SK-N-SH (cell line): ENCODE measurements around the gene MRPS24. TPM values are rescaled to one million over a fixed set of nuclear protein-coding genes. Genes with fewer than 3 reads are reported as not detected.

Experiments used
- CTCF ChIA-PET: fragments of 300-600, 350-600 bp; formaldehyde crosslinking; extraction: SDS; loops from one replicate; lab custom pipeline; 2021; lab: Yijun Ruan, JAX
- POLR2A ChIA-PET: fragments of 350-600 bp; sonication (Branson Sonifier 250); formaldehyde crosslinking; extraction: SDS; loops from one replicate; lab custom pipeline; 2020; ENCODE audit warnings: antibody characterized with exemption, inconsistent platforms; lab: Yijun Ruan, JAX
- DNase-seq: peaks from one replicate; pipeline ENCODE4 v3.0.0; 2012
- H2AFZ ChIP-seq: fragments of 200-600 bp; sonication (generic); 2 replicates; pipeline ENCODE4 v1.8.1; 2016; ENCODE audit warnings: antibody characterized with exemption, mild to moderate bottlenecking, low read depth
- H3F3A ChIP-seq: fragments of 200-600 bp; sonication (generic); replicated peaks from 2 replicates; pipeline ENCODE3; 2016; ENCODE audit warnings: antibody characterized with exemption, mild to moderate bottlenecking; ENCODE audit not compliant: insufficient read depth
- H3K27ac ChIP-seq, 2 experiments: fragments of 200-500 bp in 1 of 2; fragments of 200-600 bp in 1 of 2; sonication (Bioruptor generic) in 1 of 2; sonication (generic), shearing (Covaris generic) in 1 of 2; 2 replicates each; pipeline versions ENCODE4 v1.5.1 to v1.6.1; 2014 to 2016; ENCODE audit warnings: low read depth in 2 of 2, inconsistent platforms in 1 of 2, low read length in 1 of 2, mild to moderate bottlenecking in 1 of 2, mixed read lengths in 1 of 2
- H3K27me3 ChIP-seq: fragments of 200-600 bp; sonication (generic), shearing (Covaris generic); 2 replicates; pipeline ENCODE4 v1.6.1; 2016; ENCODE audit warnings: mixed run types; ENCODE audit not compliant: insufficient read depth
- H3K36me3 ChIP-seq, 2 experiments: fragments of 200-500 bp in 1 of 2; fragments of 200-600 bp in 1 of 2; sonication (Bioruptor generic) in 1 of 2; sonication (generic) in 1 of 2; replicated peaks in 1 of 2; 2 replicates each; pipeline versions ENCODE3 to v1.5.1; 2014 to 2016; ENCODE audit warnings: low read length in 1 of 2, mild to moderate bottlenecking in 1 of 2; ENCODE audit not compliant: insufficient read depth in 2 of 2, control insufficient read depth in 1 of 2
- H3K4me1 ChIP-seq, 2 experiments: fragments of 200-500 bp in 1 of 2; fragments of 200-600 bp in 1 of 2; sonication (Bioruptor generic) in 1 of 2; sonication (generic), shearing (Covaris generic) in 1 of 2; 2 replicates each; pipeline versions ENCODE4 v1.5.1 to v1.6.1; 2014 to 2016; ENCODE audit warnings: low read depth in 1 of 2, low read length in 1 of 2, mixed run types in 1 of 2; ENCODE audit not compliant: insufficient read depth in 2 of 2, control insufficient read depth in 1 of 2
- H3K4me2 ChIP-seq: fragments of 200-600 bp; sonication (generic), shearing (Covaris generic); 2 replicates; pipeline ENCODE4 v1.6.1; 2017; ENCODE audit warnings: mixed run types
- H3K4me3 ChIP-seq, 2 experiments: fragments of 200-500 bp in 1 of 2; fragments of 200-600 bp in 1 of 2; sonication (Bioruptor generic) in 1 of 2; sonication (generic), shearing (Covaris generic) in 1 of 2; 2 replicates each; pipeline versions ENCODE4 v1.5.1 to v1.8.1; 2014 to 2016; ENCODE audit warnings: low read depth in 2 of 2, inconsistent platforms in 1 of 2, low read length in 1 of 2, mild to moderate bottlenecking in 1 of 2, mixed read lengths in 1 of 2, moderate library complexity in 1 of 2
- H3K79me2 ChIP-seq: fragments of 200-600 bp; sonication (generic); 2 replicates; pipeline ENCODE4 v1.8.1; 2017; ENCODE audit warnings: mild to moderate bottlenecking; ENCODE audit not compliant: insufficient read depth
- H3K9ac ChIP-seq: fragments of 200-600 bp; sonication (generic); 2 replicates; pipeline ENCODE4 v1.6.1; 2017; ENCODE audit warnings: mixed run types
- H3K9me2 ChIP-seq: fragments of 200-600 bp; sonication (generic); 2 replicates; pipeline ENCODE4 v1.6.1; 2017; ENCODE audit warnings: mixed run types
- H3K9me3 ChIP-seq: fragments of 200-600 bp; sonication (generic); 2 replicates; pipeline ENCODE4 v1.6.1; 2017; ENCODE audit warnings: mixed run types, mild to moderate bottlenecking, moderate library complexity
- H4K20me1 ChIP-seq: fragments of 200-600 bp; sonication (generic); 2 replicates; pipeline ENCODE4 v1.6.1; 2017; ENCODE audit warnings: mild to moderate bottlenecking, mixed run types; ENCODE audit not compliant: insufficient read depth
- EP300 ChIP-seq, 2 experiments: IDR thresholded peaks; 2 replicates each; pipeline versions ENCODE4 v1.4.0 to v1.6.1; 2012; ENCODE audit warnings: borderline replicate concordance in 1 of 2, low read depth in 1 of 2, low read length in 1 of 2
- EZH2phosphoT487 ChIP-seq: fragments of 200-600 bp; sonication (generic); IDR thresholded peaks from 2 replicates; pipeline ENCODE4 v1.6.1; 2017; ENCODE audit warnings: low read depth, mixed run types, mild to moderate bottlenecking, antibody characterized with exemption, moderate library complexity, borderline replicate concordance
- FOXM1 ChIP-seq: IDR thresholded peaks from 2 replicates; pipeline ENCODE4 v1.4.0; 2012; ENCODE audit warnings: low read depth, mild to moderate bottlenecking
- NFIC ChIP-seq: IDR thresholded peaks from 2 replicates; pipeline ENCODE4 v1.4.0; 2012; ENCODE audit warnings: borderline replicate concordance
- NRF1 ChIP-seq: IDR thresholded peaks from 2 replicates; pipeline ENCODE4 v1.6.1; 2012; ENCODE audit warnings: low read depth, mild to moderate bottlenecking, low read length
- RCOR1 ChIP-seq: fragments of 150-350 bp; IDR thresholded peaks from 2 replicates; pipeline ENCODE4 v1.6.1; 2017; ENCODE audit warnings: antibody characterized with exemption, low read length
- RFX5 ChIP-seq: IDR thresholded peaks from 2 replicates; pipeline ENCODE4 v1.6.1; 2012; ENCODE audit warnings: mild to moderate bottlenecking, improper control_type of control experiment, low read length
- SMC3 ChIP-seq: IDR thresholded peaks from 2 replicates; pipeline ENCODE4 v1.6.1; 2012; ENCODE audit warnings: low read depth, low read length, improper control_type of control experiment
- TAF1 ChIP-seq: IDR thresholded peaks from 2 replicates; pipeline ENCODE4 v1.6.1; 2012; ENCODE audit warnings: low read depth, mild to moderate bottlenecking, low read length, moderate library complexity, borderline replicate concordance
- TCF12 ChIP-seq: IDR thresholded peaks from 2 replicates; pipeline ENCODE4 v1.4.0; 2012
- TEAD4 ChIP-seq: IDR thresholded peaks from 2 replicates; pipeline ENCODE4 v1.4.0; 2012; ENCODE audit warnings: mild to moderate bottlenecking, borderline replicate concordance; ENCODE audit not compliant: insufficient read depth
- YY1 ChIP-seq: IDR thresholded peaks from 2 replicates; pipeline ENCODE4 v1.4.0; 2012; ENCODE audit warnings: low read depth, mild to moderate bottlenecking
- WGBS: methylation state at CpG from one replicate; pipeline ENCODE4 v1.1.6; 2017; ENCODE audit warnings: low lambda C conversion rate; 5-methylcytosine and 5-hydroxymethylcytosine counted together
- polyA plus RNA-seq, 3 experiments: library from polyadenylated mRNA; depleted of rRNA; stranded (reverse); fragments of >200 nt; gene quantifications; 2 replicates each; pipeline ENCODE4 v1.2.3, GENCODE V29; 2012
- TF ChIP-seq, protein P1 (sequence below): IDR thresholded peaks from 2 replicates; pipeline ENCODE4 v1.4.0; 2012; ENCODE audit warnings: low read depth
- TF ChIP-seq, protein P2 (sequence below): IDR thresholded peaks from 2 replicates; pipeline ENCODE4 v1.4.0; 2012; ENCODE audit warnings: low read depth, borderline replicate concordance
- TF ChIP-seq, protein P3 (sequence below): IDR thresholded peaks from 2 replicates; pipeline ENCODE4; 2012
- TF ChIP-seq, protein P4 (sequence below): fragments of 150-350 bp; IDR thresholded peaks from 2 replicates; pipeline ENCODE4 v1.6.1; 2016; ENCODE audit warnings: mild to moderate bottlenecking, low read depth, low read length

MRPS24 gene
- polyA plus RNA-seq, 1 of the 3 experiments (the other 2 are of a cell fraction), result 234 TPM

DNA sequence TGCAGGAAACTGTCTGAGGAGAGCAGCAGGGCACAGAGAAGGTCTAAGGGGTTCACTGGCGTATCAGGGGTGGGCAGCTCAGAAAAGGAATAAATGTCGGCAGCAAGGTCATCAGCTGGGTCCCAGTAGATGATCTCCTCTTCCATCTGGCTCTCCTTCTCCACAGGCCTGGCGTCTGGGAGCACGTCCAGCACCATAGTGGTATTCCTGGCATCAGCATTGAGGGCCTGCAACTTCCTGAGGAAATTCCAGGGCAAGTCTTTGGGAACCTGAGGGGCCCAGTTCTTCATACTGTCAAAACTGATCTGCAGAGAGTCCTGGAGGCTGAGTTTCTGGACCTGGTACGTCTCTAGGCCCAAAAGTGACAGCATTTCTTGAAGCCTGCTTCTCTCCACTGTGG is 9.6 kb upstream of the MRPS24 start:
- DNase-seq, result no peak
- Histone ChIP-seq H3K27me3 (no peaks in the 10 kb centered on the region), H2AFZ (no peak overlapping the region), H3K4me2 (peak overlapping the region; percentile 18), H3F3A (peaks cover 3% of the 10 kb centered on the region), H3K9me3 (no peaks in the 10 kb centered on the region), H3K27ac (peak overlapping the region; percentile 5 to 45; a peak in 2 of 4 replicates), H3K9ac (no peak overlapping the region), H3K79me2 (peaks cover 6% of the 10 kb centered on the region; the same call in 1 of the 2 replicates), H4K20me1 (no peaks in the 10 kb centered on the region), H3K36me3 (peaks cover 33 to 67% of the 10 kb centered on the region in 2 experiments), H3K9me2 (no peaks in the 10 kb centered on the region), H3K4me3 (no peak overlapping the region), H3K4me1 (peaks cover 0 to 9% of the 10 kb centered on the region in 2 experiments; a peak in 3 of 4 replicates)
- CTCF ChIA-PET, result interaction anchor here (0.6 to 1.3 kb wide), 5 partner anchors 9 to 938 kb away, joined by 3 to 4 read pairs (median 3); partner anchors contain the start of gene MRPS24
- TF ChIP-seq, protein P1, sequence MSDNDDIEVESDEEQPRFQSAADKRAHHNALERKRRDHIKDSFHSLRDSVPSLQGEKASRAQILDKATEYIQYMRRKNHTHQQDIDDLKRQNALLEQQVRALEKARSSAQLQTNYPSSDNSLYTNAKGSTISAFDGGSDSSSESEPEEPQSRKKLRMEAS, result no peak; the same call in 1 of the 2 replicates
- no peak for TF ChIP-seq EP300 (IDR thresholded peaks at IDR 0.05; ENCODE audit: borderline replicate concordance in 1 of 2, low read depth in 1 of 2, low read length in 1 of 2)
- TF ChIP-seq, protein P2, sequence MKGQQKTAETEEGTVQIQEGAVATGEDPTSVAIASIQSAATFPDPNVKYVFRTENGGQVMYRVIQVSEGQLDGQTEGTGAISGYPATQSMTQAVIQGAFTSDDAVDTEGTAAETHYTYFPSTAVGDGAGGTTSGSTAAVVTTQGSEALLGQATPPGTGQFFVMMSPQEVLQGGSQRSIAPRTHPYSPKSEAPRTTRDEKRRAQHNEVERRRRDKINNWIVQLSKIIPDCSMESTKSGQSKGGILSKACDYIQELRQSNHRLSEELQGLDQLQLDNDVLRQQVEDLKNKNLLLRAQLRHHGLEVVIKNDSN, result no peak
- no peak for TF ChIP-seq TAF1
- TF ChIP-seq, protein P3, sequence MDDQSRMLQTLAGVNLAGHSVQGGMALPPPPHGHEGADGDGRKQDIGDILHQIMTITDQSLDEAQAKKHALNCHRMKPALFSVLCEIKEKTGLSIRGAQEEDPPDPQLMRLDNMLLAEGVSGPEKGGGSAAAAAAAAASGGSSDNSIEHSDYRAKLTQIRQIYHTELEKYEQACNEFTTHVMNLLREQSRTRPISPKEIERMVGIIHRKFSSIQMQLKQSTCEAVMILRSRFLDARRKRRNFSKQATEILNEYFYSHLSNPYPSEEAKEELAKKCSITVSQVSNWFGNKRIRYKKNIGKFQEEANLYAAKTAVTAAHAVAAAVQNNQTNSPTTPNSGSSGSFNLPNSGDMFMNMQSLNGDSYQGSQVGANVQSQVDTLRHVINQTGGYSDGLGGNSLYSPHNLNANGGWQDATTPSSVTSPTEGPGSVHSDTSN, result 0 out of 2 replicates have a peak, but pooled peaks have one; percentile 33
- peak; percentile 26; the same call in 1 of the 2 replicates for TF ChIP-seq TCF12
- POLR2A ChIA-PET, result no interaction called here
- 86% methylated on average over 5 of the region's 5 CpGs for WGBS

DNA sequence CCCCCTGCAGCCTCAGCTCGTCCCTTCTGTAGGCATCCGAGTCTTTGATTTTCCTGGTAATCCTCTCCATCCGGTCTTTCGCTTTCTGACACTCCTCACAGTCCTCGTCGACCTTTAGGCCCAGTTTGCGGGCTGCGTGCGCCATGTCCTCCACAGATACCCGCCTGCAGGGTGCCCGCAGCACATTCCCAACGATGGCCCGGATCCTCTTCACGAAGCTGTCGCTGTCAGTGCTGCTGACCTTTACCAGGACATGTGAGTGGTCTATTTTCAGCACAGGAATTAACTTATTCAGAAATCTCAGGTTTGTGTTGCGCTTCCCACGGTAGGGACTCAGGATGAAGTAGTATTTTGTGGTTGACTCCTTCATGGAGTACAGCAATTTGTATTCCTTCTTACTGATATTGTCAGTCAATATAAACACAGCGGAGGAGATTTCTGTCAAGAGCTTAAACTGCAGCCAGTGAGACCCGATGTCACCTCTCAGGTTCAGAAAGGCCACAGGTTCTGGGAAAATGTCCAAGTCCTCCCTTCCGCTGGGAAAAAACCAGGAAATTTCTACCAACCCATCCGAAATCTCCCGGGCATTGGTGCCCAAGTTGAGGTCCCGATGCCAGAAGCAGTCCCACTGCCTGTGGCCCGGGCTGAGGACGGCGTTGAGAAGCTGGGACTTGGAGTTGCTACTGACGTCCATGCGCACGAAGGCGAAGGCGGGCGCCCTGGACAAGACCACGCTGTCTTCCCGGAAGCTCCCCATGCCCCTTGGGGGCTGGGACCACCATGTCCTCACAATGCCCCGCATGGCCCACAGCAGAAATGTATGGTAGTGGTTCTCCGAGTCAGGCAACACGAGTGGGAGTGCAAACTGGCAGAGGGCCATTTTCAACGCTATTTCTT is 8.9 kb upstream of the MRPS24 start:
- Histone ChIP-seq H3K27me3 (no peaks in the 10 kb centered on the region), H3K4me1 (peaks cover 0 to 9% of the 10 kb centered on the region in 2 experiments; a peak in 3 of 4 replicates), H3K9me2 (no peaks in the 10 kb centered on the region), H3K36me3 (peaks cover 33 to 65% of the 10 kb centered on the region in 2 experiments), H3K27ac (peak overlapping the region; percentile 5 to 45; a peak in 1 of 4 replicates), H3F3A (peaks cover 3% of the 10 kb centered on the region), H2AFZ (no peak overlapping the region), H3K4me3 (no peak overlapping the region), H3K9me3 (no peaks in the 10 kb centered on the region), H3K79me2 (peaks cover 6% of the 10 kb centered on the region; the same call in 1 of the 2 replicates), H3K9ac (no peak overlapping the region), H3K4me2 (peak overlapping the region; percentile 18), H4K20me1 (no peaks in the 10 kb centered on the region)
- CTCF ChIA-PET, result interaction anchor here (0.7 to 1.9 kb wide), 3 partner anchors 12 to 77 kb away, joined by 3 to 6 read pairs (median 3); no protein-coding TSS in a partner anchor
- POLR2A ChIA-PET, result no interaction called here
- DNase-seq, result no peak
- WGBS, result 96% methylated on average over 38 of the region's 38 CpGs
- no peak for TF ChIP-seq NRF1
- no peak for TF ChIP-seq NFIC
- TF ChIP-seq RFX5, result no peak
- TF ChIP-seq EP300 (IDR thresholded peaks at IDR 0.05; ENCODE audit: borderline replicate concordance in 1 of 2, low read depth in 1 of 2, low read length in 1 of 2), result no peak
- TF ChIP-seq, protein P3, result no peak
- TF ChIP-seq FOXM1, result no peak
- no peak for TF ChIP-seq RCOR1
- no peak for TF ChIP-seq EZH2phosphoT487
- TF ChIP-seq TEAD4, result no peak
- TF ChIP-seq YY1, result no peak
- TF ChIP-seq, protein P4, sequence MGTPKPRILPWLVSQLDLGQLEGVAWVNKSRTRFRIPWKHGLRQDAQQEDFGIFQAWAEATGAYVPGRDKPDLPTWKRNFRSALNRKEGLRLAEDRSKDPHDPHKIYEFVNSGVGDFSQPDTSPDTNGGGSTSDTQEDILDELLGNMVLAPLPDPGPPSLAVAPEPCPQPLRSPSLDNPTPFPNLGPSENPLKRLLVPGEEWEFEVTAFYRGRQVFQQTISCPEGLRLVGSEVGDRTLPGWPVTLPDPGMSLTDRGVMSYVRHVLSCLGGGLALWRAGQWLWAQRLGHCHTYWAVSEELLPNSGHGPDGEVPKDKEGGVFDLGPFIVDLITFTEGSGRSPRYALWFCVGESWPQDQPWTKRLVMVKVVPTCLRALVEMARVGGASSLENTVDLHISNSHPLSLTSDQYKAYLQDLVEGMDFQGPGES, result no peak
- no peak for TF ChIP-seq SMC3
